HG03066 (cell line): ENCODE measurements around the gene AFF2.

ENCODE experiments used
- ATAC-seq: cut with Tn5 transposase; IDR thresholded peaks from one replicate; pipeline ENCODE4 v1.9.1; 2021; ENCODE audit warnings: low read depth; ENCODE audit not compliant: unreplicated experiment

The AFF2 gene

GRCh38 chrX:148979786-148980185 is 479.4 kb downstream of the AFF2 start:
- no peak for ATAC-seq

DNA sequence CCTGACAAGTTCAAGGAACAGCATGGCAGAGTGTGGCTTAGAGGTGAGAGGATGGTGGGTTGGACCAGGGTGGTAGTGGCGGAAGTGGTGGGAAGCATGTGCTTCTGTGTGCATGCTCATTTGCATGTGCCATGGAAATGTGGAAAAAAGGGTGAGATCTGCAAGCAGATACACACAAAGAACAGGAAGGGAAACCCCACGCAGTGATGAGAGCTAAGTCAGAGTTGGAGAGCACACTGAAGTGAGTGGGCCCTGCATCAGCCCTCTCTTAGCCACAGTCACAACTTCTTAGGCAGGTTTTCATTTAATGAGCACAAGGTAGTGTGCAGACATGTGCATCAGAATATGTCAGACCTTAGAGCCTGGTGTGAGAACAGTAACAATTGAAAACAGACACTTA is 483.8 kb downstream of the AFF2 start:
- ATAC-seq: no peak

DNA sequence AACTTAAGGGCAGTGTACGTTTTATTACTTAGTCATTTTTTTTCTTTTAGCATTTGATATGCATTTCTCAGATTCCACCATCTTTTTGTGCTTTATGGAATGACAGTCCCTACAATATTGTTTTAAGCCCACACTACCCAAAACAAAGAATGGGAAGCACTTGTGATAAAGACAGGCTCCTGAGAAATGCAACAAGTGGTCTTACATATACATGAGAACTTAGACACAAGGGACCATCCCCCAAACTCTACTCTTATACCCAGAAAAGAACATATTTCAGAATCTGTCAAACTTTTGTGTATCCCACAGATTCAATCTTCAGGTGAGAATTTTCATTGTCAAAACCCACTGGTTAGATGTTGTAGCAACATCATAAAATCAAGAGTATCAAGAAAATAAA is 491.1 kb downstream of the AFF2 start:
- no peak for ATAC-seq

DNA sequence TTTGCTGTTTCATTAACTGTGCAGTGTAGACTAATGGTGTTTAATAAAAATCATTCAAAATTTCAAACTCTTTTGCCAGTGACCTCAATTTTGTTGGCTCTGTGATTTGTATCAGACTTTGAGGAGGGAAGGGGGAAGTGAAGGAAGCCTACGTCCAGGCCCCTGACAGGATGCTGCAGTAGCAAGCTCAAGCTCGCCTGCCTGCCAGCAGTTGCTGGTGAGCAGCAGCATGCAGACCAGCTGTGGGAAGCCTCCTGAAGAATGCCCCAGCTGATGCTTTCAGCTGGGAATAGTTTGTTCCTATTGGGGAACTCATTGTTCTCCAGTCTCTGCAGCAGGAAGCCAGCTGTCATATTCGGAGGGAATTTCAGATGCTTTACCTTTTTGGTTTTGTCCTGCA is 495.2 kb downstream of the AFF2 start:
- no peak for ATAC-seq

DNA sequence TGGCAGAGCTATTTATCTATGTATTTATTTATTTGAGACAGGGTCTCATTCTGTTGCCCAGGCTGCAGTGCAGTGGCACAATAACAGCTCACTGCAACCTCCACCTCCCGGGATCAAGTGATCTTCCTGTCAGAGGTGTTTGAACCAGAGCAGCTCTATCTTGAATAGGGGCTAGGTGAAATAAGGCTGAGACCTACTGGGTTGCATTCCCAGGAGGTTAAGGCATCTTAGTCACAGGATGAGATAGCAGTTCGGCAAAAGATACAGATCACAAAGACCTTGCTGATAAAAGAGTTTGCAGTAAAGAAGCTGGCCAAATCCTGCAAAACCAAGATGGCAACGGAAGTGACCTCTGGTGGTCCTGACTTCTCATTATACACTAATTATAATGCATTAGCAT is 501.9 kb downstream of the AFF2 start:
- no peak for ATAC-seq

- no peak for ATAC-seq
These were observed 503.6 kb downstream of the AFF2 start for GRCh38 chrX:149003863-149004660.

- ATAC-seq: no peak
These were observed 504.5 kb downstream of the AFF2 start for GRCh38 chrX:149004936-149005335.

DNA sequence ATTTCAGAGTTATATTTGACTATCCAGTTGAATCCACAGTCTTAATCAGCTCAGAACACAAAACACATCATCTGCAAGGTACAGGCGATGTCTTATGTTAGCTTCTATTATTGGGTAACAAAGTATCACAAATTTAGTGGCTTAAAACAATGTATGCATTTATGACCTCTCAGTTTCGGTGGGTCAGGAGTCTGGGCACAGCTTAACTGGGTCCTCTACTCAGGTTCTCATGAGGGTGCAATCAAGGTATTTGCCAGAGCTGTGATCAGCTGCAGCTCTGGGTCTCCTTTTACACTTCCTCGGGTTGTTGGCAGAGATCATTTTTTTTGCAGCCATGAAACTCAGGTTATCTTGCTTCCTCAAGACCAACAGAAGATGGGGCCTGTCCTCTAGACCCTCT is 505.8 kb downstream of the AFF2 start:
- no peak for ATAC-seq

- ATAC-seq: no peak
These were observed 507.0 kb downstream of the AFF2 start for GRCh38 chrX:149007423-149007822.

GRCh38 chrX:149010013-149010852 is 509.8 kb downstream of the AFF2 start:
- no peak for ATAC-seq

DNA sequence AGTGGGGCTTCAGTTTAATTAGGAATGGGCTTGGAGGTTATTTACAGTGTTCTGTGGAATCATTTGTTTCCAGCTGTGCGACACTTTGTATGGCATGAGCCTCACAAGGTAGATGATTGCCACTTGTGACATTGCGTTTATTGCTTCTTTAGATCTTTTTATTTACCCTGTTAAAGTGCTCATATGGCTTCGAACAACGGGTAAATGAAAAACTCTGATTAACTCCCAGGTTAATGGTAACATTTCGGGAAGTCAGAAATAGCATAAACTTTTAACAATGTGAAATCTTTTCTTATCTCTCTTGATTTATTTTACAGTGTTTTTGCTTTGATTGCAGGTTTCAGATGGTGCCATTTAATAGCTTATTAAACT is 510.4 kb downstream of the AFF2 start:
- no peak for ATAC-seq

- no peak for ATAC-seq
These were observed 512.7 kb downstream of the AFF2 start for GRCh38 chrX:149013081-149013480.

- no peak for ATAC-seq
These were observed 520.7 kb downstream of the AFF2 start for GRCh38 chrX:149021159-149021558.

DNA sequence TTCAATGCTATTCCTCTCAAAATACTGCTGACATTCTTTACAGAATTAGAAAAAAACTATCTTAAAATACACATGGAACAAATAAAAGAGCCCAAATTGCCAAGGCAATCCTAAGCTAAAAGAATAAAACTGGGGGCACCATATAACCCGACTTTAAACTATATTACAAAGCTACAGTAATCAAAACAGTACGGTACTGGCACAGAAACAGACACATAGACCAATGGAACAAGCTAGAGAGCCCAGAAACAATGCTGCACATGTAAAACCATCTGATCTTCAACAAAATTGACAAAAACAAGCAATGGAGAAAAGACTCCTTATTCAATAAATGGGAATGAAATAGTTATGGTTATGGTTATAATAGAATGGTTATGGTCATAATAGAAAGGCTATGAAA is 522.1 kb downstream of the AFF2 start:
- ATAC-seq: no peak

DNA sequence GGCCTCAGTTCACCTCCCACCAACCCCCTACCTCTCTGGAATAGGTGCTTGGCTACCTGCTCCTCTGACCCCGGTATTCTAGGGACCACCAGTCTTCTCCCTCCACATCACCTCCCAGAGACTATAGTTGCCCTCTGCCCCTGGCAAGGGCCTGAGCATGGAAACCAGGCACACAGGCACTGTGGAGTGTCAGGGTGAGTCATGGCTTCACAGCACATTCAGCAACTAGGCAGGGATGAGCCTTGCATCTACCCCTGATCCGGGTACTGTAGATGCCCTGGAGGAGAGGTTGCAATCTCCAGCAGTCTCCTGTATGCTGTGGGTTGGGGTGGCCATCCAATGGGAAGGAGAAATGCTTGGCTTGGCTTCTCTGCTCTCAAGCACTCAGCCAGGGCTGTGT is 532.0 kb downstream of the AFF2 start:
- no peak for ATAC-seq

DNA sequence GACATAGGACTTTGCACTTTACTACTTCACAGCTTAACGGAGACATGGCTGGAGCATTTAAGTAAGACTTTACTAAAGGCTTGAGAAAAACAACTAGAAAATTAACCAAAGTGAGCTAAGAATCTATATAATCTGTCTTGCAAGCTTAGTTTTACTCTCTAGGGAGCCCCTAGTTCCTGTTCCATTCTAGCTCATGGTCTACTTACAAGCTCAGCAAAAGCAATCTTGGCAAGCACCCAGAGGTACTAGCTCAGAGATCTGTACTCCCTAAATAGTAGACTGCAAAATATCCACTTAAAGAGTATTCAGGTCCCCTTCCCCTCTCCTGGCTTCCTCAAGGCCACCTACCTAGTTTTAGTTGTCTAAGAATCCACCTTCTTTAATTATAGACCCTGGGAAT is 535.7 kb downstream of the AFF2 start:
- no peak for ATAC-seq

GRCh38 chrX:149037281-149037870 is 537.0 kb downstream of the AFF2 start:
- ATAC-seq: no peak

DNA sequence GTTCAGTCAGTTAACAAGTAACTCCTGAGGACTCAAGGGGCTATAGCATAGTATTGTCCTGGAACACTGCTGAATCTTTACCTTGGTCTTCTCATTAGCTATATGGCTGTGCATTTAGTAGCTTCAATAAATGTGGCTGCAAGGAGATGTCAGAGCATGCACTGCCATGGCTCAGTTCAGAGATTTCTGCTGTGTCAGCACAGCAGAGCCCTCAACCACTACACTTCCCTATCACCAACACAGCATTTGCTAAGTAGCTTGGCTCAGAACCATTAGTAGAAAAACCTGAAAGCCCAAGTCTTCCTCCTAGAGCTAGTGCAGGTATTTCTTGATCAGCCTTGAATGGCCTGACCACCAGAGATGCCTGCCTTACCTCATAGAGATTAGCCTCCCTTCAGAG is 538.6 kb downstream of the AFF2 start:
- ATAC-seq: no peak

GRCh38 chrX:149040873-149041535 is 540.6 kb downstream of the AFF2 start:
- no peak for ATAC-seq

DNA sequence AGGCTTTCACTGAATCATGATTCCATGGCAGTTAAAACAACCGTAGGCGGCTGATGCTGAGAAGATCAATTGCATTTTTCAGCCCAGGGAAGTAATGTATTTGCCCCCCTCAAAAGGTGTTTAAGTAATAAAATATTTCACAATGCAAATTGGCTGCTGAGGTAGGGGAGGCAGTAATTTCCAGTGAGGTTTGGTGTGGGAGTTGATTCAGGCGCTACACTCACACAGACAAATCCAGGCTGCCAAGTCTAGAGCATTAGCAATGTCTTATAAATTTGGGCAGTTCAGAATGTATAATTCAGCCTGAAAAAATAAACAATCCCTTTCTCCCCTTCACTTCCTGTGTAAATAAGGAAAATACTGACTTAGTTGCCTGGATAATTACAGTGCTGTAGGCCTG is 543.0 kb downstream of the AFF2 start:
- no peak for ATAC-seq

GRCh38 chrX:149044471-149044870 is 544.1 kb downstream of the AFF2 start:
- ATAC-seq: no peak
